HepG2 (cell line): ENCODE measurements around the gene PIF1. TPM values are rescaled to one million over a fixed set of nuclear protein-coding genes. Genes with fewer than 3 reads are reported as not detected.

Experiments
- CHD2 ChIP-seq: IDR thresholded peaks from 2 replicates; pipeline ENCODE4 v1.6.1; 2011; ENCODE audit warnings: low read depth, low read length, improper control_type of control experiment
- polyA plus RNA-seq, 8 experiments: library from polyadenylated mRNA; depleted of rRNA in 3 of 8; stranded (reverse) in 7 of 8; unstranded in 1 of 8; fragments of >200 nt; fragmentation: Illumina TruSeq in 4 of 8; extraction: Trizol in 4 of 8; gene quantifications; 2 replicates each; pipeline versions ENCODE4 v1.2.1 to v1.2.3, GENCODE V29; 2011 to 2016; ENCODE audit warnings: low read depth in 4 of 8, missing spikeins in 1 of 8, mixed read lengths in 1 of 8; ENCODE audit not compliant: insufficient read depth in 1 of 8
- total RNA-seq, 5 experiments: library from RNA; depleted of rRNA; stranded (reverse); fragments of >200 nt; fragmentation: Illumina TruSeq; extraction: Trizol; gene quantifications; 2 replicates each; pipeline ENCODE4 v1.2.3, GENCODE V29; 2016; ENCODE audit warnings: low read depth in 1 of 5
- TF ChIP-seq, protein P1 (sequence below): sonication (generic); formaldehyde crosslinking; conservative IDR thresholded peaks from 2 replicates; pipeline ENCODE4 v1.4.0; 2020; ENCODE audit warnings: missing genetic modification reagents
- TF ChIP-seq, protein P2 (sequence below): sonication (generic); formaldehyde crosslinking; IDR thresholded peaks from 2 replicates; pipeline ENCODE4 v1.8.0; 2023; ENCODE audit warnings: mild to moderate bottlenecking, missing genetic modification reagents
- TF ChIP-seq, protein P3 (sequence below): sonication (generic); formaldehyde crosslinking; IDR thresholded peaks from 2 replicates; pipeline ENCODE4 v1.5.1; 2020; ENCODE audit warnings: mild to moderate bottlenecking, missing genetic modification reagents, borderline replicate concordance

PIF1 gene
- total and polyA plus RNA-seq, 2 of the 13 experiments (the other 11 are each of a cell fraction or from before 2014, with no cell fraction given): 18.5 to 19.7 TPM

DNA sequence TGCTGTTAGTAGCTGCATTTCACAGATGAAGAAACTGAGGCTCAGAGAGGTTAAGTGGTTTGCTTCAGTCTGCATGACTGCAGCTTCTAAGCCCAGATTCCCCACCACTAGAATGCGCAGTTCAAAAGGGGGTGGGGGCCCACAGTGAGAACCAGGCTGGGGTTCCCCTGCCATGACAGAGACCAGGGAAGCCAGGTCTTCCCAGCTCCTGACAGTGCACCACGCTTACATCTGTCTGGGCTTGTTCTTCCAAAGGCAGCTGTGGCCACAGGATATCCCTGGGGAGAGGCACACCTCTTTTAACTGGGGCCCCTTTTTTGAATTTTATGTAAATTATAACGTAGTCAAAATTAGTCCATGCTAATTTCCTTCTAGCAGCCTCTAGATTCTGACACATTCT lies 21.6 kb upstream of the PIF1 start (continued):
- TF ChIP-seq, protein P1, sequence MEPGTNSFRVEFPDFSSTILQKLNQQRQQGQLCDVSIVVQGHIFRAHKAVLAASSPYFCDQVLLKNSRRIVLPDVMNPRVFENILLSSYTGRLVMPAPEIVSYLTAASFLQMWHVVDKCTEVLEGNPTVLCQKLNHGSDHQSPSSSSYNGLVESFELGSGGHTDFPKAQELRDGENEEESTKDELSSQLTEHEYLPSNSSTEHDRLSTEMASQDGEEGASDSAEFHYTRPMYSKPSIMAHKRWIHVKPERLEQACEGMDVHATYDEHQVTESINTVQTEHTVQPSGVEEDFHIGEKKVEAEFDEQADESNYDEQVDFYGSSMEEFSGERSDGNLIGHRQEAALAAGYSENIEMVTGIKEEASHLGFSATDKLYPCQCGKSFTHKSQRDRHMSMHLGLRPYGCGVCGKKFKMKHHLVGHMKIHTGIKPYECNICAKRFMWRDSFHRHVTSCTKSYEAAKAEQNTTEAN: no peak
- TF ChIP-seq, protein P2, sequence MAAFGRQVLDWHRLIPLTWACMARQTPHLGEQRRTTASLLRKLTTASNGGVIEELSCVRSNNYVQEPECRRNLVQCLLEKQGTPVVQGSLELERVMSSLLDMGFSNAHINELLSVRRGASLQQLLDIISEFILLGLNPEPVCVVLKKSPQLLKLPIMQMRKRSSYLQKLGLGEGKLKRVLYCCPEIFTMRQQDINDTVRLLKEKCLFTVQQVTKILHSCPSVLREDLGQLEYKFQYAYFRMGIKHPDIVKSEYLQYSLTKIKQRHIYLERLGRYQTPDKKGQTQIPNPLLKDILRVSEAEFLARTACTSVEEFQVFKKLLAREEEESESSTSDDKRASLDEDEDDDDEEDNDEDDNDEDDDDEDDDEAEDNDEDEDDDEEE (CRISPR knock-in tag): no peak
- TF ChIP-seq, protein P3, sequence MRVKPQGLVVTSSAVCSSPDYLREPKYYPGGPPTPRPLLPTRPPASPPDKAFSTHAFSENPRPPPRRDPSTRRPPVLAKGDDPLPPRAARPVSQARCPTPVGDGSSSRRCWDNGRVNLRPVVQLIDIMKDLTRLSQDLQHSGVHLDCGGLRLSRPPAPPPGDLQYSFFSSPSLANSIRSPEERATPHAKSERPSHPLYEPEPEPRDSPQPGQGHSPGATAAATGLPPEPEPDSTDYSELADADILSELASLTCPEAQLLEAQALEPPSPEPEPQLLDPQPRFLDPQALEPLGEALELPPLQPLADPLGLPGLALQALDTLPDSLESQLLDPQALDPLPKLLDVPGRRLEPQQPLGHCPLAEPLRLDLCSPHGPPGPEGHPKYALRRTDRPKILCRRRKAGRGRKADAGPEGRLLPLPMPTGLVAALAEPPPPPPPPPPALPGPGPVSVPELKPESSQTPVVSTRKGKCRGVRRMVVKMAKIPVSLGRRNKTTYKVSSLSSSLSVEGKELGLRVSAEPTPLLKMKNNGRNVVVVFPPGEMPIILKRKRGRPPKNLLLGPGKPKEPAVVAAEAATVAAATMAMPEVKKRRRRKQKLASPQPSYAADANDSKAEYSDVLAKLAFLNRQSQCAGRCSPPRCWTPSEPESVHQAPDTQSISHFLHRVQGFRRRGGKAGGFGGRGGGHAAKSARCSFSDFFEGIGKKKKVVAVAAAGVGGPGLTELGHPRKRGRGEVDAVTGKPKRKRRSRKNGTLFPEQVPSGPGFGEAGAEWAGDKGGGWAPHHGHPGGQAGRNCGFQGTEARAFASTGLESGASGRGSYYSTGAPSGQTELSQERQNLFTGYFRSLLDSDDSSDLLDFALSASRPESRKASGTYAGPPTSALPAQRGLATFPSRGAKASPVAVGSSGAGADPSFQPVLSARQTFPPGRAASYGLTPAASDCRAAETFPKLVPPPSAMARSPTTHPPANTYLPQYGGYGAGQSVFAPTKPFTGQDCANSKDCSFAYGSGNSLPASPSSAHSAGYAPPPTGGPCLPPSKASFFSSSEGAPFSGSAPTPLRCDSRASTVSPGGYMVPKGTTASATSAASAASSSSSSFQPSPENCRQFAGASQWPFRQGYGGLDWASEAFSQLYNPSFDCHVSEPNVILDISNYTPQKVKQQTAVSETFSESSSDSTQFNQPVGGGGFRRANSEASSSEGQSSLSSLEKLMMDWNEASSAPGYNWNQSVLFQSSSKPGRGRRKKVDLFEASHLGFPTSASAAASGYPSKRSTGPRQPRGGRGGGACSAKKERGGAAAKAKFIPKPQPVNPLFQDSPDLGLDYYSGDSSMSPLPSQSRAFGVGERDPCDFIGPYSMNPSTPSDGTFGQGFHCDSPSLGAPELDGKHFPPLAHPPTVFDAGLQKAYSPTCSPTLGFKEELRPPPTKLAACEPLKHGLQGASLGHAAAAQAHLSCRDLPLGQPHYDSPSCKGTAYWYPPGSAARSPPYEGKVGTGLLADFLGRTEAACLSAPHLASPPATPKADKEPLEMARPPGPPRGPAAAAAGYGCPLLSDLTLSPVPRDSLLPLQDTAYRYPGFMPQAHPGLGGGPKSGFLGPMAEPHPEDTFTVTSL (CRISPR knock-in tag): no peak
- no peak for TF ChIP-seq CHD2
